Esophagus squamous epithelium (tissue), 4 donors: ENCODE data around the gene UMOD.
"Not testable (repeated sequence)": the region's sequence is repeated elsewhere in the genome, so short reads cannot be mapped to it uniquely, and the experiment has no call there.

Experiments used
- POLR2A ChIP-seq, 4 donors: fragments of 450-650 bp; IDR thresholded peaks; one replicate each; pipeline ENCODE4 v1.6.1; 2017; ENCODE audit warnings: antibody characterized with exemption in 4 of 4, mild to moderate bottlenecking in 4 of 4, moderate library complexity in 3 of 4
- TF ChIP-seq, protein P1 (sequence below), 6 experiments: fragments of 450-650 bp in 4 of 6; fragments of 200-600 bp in 2 of 6; sonication (generic) in 2 of 6; IDR thresholded peaks; one replicate each; pipeline ENCODE4 v1.5.1; 2016 to 2019; ENCODE audit warnings: antibody characterized with exemption in 6 of 6, mild to moderate bottlenecking in 4 of 6, moderate library complexity in 4 of 6

- TF ChIP-seq, protein P1, sequence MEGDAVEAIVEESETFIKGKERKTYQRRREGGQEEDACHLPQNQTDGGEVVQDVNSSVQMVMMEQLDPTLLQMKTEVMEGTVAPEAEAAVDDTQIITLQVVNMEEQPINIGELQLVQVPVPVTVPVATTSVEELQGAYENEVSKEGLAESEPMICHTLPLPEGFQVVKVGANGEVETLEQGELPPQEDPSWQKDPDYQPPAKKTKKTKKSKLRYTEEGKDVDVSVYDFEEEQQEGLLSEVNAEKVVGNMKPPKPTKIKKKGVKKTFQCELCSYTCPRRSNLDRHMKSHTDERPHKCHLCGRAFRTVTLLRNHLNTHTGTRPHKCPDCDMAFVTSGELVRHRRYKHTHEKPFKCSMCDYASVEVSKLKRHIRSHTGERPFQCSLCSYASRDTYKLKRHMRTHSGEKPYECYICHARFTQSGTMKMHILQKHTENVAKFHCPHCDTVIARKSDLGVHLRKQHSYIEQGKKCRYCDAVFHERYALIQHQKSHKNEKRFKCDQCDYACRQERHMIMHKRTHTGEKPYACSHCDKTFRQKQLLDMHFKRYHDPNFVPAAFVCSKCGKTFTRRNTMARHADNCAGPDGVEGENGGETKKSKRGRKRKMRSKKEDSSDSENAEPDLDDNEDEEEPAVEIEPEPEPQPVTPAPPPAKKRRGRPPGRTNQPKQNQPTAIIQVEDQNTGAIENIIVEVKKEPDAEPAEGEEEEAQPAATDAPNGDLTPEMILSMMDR (IDR thresholded peaks at IDR 0.05): not testable (repeated sequence)
- TF ChIP-seq POLR2A (IDR thresholded peaks at IDR 0.05): not testable (repeated sequence)
These were observed 39.9 kb downstream of the UMOD start for GRCh38 chr16:20312536-20313095.
